ENCODE measurements around the gene IGLL1. TPM values are rescaled to one million over a fixed set of nuclear protein-coding genes. Genes with fewer than 3 reads are reported as not detected.
A peak's percentile ranks its signal among the peaks of the same experiment; 100 is the strongest.
"Not testable (repeated sequence)": the region's sequence is repeated elsewhere in the genome, so short reads cannot be mapped to it uniquely, and the experiment has no call there.

The IGLL1 gene
- total RNA-seq (not detected), polyA plus RNA-seq (not detected)
- long read RNA-seq, donor 1: 0 reads
- long read RNA-seq, donor 2: 0 reads

DNA sequence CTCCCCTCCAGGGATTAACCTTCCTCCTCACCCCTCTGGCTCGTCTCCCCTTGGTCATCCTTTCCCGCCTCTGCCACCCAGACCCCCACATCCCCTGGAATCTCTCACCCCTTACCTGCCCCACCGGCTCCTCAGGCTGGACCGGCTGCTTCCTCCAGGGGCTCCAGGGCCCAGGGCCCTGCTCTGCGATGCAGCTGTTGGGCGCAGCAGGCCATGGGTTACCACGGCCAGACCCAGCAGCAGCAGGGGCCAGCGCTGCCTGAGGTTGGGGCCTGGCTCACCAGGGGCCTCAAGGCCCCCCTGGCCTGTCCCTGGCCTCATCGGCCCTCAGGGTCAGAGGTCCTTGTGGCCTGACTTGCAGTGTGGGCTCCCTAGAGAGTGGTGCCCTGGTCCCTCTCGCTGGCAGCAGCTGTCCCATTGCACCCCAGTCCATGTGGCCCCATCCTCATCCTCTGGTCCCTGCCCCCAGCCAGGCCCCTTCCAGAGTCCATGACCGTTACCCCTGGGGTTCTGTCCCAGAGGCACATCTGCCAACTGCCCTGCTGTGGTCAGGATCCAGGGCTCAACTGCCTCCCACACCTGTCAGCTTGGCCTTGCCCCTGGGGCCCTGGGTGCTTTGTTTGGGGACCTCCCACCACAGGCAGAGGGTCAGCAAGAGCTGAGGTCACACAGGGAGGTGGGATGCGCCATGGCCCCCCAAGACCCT lies at the start of gene IGLL1:
Gene IGLL1 (minus strand): TSS at position 421 of the 706 bp plus-strand sequence. CDS start 100 bp downstream, at position 321.
- intact Hi-C loops (cut with DNase I): no loop called here
- Histone ChIP-seq H3K27me3 (ENCODE audit: insufficient read depth in 3 of 3, low read length in 2 of 3) (no peaks in the 10 kb centered on the region), H3K36me3 (ENCODE audit: insufficient read depth in 1 of 2, low read depth in 1 of 2) (no peaks in the 10 kb centered on the region), H3K9me3 (no peaks in the 10 kb centered on the region), H3K27ac (no peak within 1 kb of the TSS), H3K4me3 (no peak within 1 kb of the TSS), H3K4me1 (no peaks in the 10 kb centered on the region)
- peak in 1 of 4 donors; percentile 28 for ATAC-seq
- TF ChIP-seq, protein P1, sequence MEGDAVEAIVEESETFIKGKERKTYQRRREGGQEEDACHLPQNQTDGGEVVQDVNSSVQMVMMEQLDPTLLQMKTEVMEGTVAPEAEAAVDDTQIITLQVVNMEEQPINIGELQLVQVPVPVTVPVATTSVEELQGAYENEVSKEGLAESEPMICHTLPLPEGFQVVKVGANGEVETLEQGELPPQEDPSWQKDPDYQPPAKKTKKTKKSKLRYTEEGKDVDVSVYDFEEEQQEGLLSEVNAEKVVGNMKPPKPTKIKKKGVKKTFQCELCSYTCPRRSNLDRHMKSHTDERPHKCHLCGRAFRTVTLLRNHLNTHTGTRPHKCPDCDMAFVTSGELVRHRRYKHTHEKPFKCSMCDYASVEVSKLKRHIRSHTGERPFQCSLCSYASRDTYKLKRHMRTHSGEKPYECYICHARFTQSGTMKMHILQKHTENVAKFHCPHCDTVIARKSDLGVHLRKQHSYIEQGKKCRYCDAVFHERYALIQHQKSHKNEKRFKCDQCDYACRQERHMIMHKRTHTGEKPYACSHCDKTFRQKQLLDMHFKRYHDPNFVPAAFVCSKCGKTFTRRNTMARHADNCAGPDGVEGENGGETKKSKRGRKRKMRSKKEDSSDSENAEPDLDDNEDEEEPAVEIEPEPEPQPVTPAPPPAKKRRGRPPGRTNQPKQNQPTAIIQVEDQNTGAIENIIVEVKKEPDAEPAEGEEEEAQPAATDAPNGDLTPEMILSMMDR (IDR thresholded peaks at IDR 0.05): no peak
- 70 to 83% (median 76%) methylated on average over 12 of the region's 12 CpGs for WGBS, 3 donors
- DNase-seq: no peak

DNA sequence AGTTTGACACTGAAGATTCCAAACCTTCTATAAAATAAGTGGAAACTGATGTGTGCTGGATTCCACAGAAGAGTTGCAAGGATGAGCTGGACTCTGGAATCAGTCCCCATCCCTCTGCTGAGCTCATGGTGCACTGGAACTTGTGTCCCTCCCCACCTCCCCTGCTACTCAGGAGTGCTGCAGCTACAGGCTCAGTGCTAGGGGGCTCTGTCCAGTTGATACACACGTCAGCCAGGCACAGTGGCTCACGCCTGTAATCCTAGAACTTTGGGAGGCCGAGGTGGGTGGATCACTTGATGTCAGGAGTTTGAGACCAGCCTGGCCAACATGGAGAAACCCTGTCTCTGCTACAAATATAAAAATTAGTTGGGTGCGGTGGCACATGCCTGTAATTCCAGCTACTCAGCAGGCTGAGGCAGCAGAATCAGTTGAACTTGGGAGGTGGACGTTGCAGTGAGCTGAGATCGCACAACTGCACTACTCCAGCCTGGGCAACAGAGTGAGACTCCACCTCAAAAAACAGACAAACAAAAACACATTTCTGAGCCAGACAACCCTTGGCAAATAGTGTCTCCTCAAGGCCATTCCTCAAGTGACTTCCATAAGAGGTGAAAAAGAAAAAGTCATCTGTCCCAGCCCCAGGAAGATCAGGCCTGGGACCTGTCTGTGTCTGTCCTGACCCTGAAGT lies 48.1 kb upstream of the IGLL1 start:
- H3K4me1 ChIP-seq; H3K4me3 ChIP-seq; H3K9me3 ChIP-seq; DNase-seq; H3K36me3 ChIP-seq (ENCODE audit: insufficient read depth in 1 of 2, low read depth in 1 of 2); H3K27ac ChIP-seq; H3K27me3 ChIP-seq (ENCODE audit: insufficient read depth in 3 of 3, low read length in 2 of 3): not testable (repeated sequence)
- peak in 1 of 4 donors; percentile 33 for ATAC-seq
- 69 to 74% (median 73%) methylated on average over 6 of the region's 6 CpGs for WGBS, 3 donors
- intact Hi-C loops (cut with DNase I): loop anchor here in 1 of 2 donors (5.0 kb wide), 2 partner anchors 139 to 219 kb away; partner anchors contain the start of gene CHCHD10

DNA sequence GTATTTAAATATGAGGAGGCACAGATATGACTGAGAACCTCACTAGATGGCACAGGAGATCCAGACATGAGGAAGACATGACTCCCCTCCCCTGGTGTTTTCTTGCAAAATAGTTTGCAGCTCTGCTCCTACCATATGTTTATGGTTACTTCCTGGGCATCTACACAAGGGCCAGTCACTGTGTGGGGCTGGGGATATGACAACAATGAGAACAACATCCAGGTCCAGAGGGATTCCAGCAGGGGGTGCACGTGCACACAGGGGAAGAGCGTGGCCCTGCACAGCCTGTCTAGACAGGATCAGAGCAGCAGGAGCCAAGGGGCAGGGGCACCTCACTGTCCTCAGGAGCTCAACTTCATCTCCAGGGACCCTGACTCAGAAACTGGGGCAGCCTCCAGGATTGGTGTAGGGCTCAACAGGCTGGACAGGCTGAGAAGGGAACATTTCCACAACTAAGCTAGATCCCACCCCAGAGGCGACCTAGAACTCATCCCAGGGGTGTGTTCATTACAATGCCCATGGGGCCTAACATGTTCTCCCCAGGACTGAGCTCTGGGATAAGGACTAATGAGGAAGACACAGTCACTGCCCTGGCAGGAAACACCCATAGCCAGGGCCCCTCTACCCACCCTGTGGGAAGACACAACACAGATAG lies 47.4 kb upstream of the IGLL1 start:
- H3K9me3 ChIP-seq; H3K4me1 ChIP-seq; H3K4me3 ChIP-seq; H3K27me3 ChIP-seq (ENCODE audit: insufficient read depth in 3 of 3, low read length in 2 of 3); H3K27ac ChIP-seq; H3K36me3 ChIP-seq (ENCODE audit: insufficient read depth in 1 of 2, low read depth in 1 of 2): not testable (repeated sequence)
- peak; percentile 81 to 92 (median 90) for ATAC-seq
- TF ChIP-seq, protein P1 (IDR thresholded peaks at IDR 0.05): peak; percentile 50
- peak; percentile 46 to 68 for DNase-seq
- 46 to 58% (median 58%) methylated on average over 2 to 3 of the region's 3 CpGs for WGBS, 3 donors
- intact Hi-C loops (cut with DNase I): loop anchor here in 1 of 2 donors (5.0 kb wide), 2 partner anchors 140 to 220 kb away; partner anchors contain the start of gene CHCHD10

DNA sequence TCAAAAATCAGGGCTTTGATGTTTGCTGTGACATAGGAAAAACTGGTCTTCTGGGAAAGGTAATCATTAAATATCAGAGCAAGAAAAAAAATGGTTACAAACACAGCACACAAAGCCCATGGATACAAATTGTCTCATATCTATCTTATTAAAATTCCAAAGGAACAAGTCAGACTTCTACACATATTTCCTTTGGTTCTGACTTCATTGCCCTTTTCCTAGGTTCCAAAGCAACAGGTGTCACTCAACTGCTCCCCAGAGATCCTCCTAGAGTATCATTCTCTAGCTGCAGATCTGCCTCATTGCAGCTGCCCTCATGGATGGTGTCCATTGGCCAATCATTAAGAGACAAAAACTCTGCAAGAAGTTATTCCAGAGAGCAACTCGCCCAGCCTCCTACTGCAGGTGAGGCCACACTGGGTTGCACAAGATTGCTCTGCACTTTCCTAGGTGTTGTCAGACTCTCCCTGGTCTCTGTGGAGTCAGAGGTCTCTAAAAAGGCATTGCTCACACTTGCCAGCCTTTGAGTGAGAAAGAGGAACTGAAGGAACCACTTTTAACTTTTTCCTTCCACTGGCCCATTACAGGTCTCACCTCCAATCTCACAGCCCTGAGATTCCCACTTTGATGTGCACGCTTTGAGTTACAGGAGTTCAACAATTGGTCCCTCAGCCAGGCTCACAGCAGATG lies 46.3 kb upstream of the IGLL1 start:
- H3K27ac ChIP-seq: no peak overlapping the region
- intact Hi-C loops (cut with DNase I): loop anchor here in 1 of 2 donors (5.0 kb wide), 2 partner anchors 141 to 221 kb away; partner anchors contain the start of gene CHCHD10
- H3K9me3 ChIP-seq: no peaks in the 10 kb centered on the region
- H3K4me1 ChIP-seq: no peaks in the 10 kb centered on the region
- no peaks in the 10 kb centered on the region for H3K36me3 ChIP-seq (ENCODE audit: insufficient read depth in 1 of 2, low read depth in 1 of 2)
- no peaks in the 10 kb centered on the region for H3K27me3 ChIP-seq (ENCODE audit: insufficient read depth in 3 of 3, low read length in 2 of 3)
- no peak overlapping the region for H3K4me3 ChIP-seq
- WGBS, 3 donors: 64 to 86% (median 71%) methylated on average over 2 of the region's 2 CpGs
- TF ChIP-seq, protein P1 (IDR thresholded peaks at IDR 0.05): no peak
- no peak for ATAC-seq
- DNase-seq: no peak

Measured in psoas muscle (tissue), 8 donors.